ENCODE measurements around the gene PLEKHD1.
A peak's percentile ranks its signal among the peaks of the same experiment; 100 is the strongest.

PLEKHD1 gene

DNA sequence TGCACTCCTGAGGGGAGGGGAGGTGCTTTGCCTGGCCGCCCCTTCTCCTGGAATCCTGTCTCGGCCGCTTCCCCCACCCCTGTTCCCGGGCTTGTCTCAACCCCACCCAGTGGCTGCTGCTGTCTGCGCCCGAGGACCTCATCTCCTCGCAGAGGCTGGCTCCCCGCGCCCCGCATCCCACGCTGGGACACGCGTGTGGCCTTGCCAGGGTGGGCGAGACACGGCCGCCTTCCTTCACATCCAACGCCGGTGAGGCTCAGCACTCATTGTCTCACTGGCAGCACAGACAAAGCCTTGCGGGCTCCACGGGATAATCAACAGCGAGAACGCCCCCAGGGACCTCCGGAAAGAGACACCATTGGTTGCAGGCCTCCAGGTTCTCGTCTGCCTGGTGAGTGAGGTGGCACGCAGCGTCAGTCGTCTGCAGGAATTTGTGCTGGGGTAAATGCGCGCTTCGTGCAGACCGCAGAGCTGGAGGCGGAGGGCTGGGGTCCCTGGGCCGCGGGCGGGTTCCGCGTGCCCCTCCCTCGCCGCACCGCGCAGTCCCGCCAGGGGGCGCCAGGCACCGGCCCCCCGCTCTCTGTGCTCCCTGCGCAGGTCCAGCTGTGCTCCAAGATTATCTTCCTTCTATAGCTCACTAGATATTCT lies 63.3 kb downstream of the PLEKHD1 start:
- no peak for DNase-seq (ENCODE audit: low read depth)

DNA sequence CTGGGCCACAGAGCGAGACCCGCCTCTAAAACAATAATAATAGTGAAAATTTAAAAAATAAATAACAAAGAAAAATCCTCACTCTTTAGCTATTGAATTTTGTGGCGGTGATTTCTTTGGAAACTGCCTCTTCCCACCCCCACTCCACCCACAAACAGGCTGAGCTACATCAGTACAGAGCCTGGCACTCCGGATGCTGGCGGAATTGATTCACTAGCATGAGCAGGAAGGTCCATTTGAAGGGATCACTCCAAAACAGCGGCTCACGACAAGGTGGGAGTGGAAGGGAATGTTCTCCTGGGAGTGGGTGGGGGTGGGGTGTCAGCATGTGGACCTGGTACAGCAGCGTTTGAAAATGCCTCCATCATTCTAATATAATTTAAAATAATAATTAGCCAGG lies 64.0 kb downstream of the PLEKHD1 start:
- no peak for DNase-seq (ENCODE audit: low read depth)

DNA sequence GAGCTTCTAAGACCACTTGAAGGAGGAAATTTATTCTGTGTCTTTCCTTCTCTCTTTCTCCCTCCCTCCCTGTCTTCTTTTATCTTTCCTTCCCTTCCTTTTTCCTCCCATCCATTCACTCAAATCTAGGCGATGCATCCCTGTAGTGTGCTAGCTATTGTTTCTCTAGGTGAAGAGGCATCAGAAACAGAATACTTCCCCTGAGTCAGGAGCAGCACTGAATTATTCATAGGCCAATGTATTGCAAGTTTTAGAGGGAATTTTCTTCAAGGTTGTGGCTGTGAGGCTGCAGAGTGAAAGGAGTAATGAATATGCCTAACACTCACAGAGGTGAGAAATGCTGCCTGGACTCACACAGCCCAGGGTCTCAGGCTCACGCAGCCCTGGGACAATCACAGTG lies 67.0 kb downstream of the PLEKHD1 start:
- DNase-seq (ENCODE audit: low read depth) = no peak

DNA sequence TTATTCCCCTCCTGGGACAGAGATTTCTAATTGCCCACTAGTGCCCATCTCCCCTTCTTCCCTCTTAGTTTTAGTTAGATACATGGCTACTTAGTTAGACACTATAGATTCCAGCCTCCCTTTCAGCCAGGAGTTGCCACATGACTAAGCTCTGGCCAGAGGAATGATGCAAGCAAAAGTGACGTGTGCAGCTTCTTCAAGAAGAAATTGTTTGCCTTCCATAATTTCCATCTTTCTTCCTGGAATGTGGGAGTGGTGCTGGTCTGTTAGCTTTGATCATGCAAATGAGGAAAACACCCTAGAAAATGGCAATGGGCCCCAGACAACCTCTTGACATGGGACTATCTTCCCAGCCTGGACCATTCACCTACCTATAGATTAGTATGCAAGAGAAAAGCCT lies 68.7 kb downstream of the PLEKHD1 start:
- DNase-seq (ENCODE audit: low read depth) = peak; percentile 23

DNA sequence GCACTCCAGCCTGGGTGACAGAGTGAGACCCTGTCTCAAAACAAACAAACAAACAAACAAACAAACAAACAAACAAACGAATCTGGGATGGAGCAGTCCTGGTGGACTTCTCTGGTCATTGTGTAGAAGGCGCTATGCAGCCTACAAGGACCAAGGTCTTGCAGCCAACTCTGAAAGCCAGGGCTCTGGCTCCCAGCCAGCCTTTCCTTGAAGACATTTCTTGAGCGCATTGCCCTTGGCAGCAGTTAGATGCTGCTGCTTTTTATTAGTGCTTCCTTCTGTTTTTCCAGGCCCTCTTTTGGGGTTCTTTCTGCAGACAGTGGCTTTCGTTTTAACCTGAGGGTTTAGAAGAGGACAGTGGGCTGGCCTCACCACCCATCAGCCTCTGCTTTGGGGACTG lies 70.0 kb downstream of the PLEKHD1 start:
- DNase-seq (ENCODE audit: low read depth) = no peak

DNA sequence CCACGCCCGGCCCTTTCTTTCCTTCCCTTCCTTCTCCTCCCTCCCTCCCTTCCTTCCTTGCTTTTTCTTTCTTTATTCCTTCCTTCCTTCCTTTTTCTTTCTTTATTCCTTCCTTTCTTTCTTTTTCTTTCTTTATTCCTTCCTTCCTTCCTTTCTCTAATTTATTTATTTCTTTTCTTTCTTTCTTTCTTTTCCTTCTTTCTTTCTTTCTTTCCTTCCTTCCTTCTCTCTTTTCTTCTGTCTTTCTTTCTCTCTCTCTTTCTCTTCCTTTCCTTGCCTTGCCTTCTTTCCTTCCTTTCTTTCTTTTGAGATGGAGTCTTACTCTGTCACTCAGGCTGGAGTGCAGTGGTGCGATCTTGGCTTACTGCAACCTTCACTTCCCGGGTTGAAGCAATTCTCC lies 74.2 kb downstream of the PLEKHD1 start:
- DNase-seq (ENCODE audit: low read depth) = no peak

DNA sequence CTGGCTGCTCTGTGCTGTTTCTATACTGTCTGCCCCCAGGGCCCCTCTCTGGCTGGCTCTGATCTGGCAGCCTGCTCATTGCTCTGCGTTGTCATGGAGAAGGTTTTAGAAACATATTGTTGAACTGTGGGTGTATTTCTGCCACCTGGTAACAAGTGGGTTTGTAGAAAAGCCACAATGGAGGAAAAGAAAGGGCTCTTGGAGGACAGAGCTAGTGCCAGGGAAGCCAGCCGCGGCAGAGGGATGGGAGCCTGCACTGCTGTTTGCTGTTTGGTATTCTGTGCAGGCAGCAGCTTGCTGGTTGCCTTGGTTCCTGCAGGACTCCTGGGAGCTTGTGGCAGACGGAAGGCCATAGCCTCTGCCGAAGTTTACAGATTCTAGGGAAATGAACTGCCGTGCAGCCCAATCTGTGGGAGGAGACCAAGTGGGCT lies 75.1 kb downstream of the PLEKHD1 start:
- DNase-seq (ENCODE audit: low read depth) = no peak

DNA sequence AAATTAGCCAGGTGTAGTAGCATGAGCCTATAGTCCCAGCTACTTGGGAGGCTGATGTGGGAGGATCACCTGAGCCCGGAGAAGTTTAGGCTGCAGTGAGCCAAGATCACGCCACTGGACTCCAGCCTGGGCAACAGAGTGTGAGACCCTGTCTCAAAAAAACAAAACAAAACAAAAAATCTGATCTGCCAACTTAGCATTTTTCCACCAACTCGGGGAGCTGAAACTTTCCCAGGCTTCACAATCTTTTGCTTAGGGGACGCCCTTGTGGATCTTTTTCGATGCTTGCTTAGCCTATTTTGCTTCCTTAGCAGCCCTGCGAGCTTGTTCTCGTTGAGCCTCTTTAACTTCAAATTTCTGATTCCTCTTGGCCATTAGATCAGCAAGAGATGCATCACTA lies 76.3 kb downstream of the PLEKHD1 start:
- DNase-seq (ENCODE audit: low read depth) = no peak

DNA sequence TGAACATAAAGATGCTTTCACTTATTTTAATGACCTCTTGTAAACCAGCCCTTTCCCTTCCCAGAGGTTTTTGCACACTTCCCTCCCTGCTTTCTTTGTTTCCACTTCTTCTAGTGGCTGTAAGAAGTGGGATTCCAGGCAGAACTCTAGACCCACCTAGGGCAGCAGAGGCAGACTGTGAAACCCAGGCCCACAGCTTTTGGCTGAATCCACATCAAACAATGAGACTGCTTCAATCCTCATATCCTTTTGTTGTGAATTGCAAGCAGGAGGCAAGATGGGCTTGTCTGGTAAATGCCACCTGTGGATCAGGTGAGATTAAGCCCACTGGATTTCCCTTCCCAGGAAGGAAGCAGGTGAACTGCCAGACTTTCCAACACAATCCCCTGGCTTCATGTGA lies 77.4 kb downstream of the PLEKHD1 start:
- no peak for DNase-seq (ENCODE audit: low read depth)

DNA sequence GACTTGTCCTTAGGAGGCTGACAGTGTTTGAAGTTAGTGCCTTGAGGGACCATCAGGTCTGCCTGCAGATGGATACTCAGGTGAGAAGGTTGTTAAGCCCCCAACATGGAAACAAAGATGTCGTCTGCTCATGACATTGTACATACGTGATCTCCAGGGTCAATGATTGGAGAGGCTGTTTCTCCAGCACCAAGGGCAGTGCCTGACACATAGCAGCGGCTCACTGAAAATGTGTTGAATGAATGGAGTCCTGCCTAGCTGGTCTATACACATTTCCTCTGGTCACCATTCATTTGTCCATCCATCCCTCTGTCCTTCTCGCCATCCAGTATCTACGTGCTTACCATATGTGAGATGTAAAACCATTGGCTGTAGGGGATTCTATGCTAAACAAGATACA lies 83.0 kb downstream of the PLEKHD1 start:
- DNase-seq (ENCODE audit: low read depth) = no peak

DNA sequence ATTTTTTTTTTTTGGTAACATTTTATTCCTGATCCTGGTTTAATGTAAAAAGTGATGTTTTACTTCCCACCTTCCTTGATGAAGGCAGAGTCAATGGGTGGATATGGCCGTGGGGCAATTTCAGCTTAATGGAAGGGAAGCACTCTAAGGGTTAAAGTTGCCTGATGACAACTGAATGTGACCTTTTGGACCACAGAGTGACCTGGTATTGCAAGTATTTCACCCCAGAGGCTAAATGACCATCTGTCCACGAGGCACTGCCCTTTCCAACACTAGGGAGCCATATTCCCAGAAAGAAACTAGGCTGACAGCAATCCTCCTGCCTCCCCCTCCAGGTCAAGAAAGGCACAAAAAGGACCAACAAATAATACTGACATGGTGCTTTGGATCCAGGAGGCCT lies 85.3 kb downstream of the PLEKHD1 start:
- no peak for DNase-seq (ENCODE audit: low read depth)

DNA sequence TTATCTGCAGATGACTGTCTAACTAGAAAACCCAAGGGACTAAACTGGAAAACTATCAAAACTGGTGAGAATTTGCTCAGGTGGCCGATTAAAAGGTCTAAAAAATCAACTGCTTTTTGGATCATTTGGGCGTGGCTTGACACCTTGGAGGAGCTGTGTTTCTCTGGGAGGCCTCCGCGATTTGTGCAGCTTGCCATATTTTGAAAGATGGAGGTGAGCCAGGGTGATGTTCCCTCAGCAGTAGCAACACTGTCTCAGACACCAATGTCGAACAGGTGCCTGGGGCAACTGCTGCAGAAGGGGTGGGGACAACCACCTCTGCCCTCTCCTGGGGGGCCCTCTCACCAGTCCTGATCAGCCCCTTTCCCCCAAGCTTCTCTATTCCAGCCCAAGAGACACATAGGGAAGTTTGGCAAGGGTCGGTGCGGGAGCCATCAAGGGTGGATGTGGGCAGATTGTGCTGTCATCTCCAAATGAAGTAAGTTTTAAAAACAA lies 86.4 kb downstream of the PLEKHD1 start:
- no peak for DNase-seq (ENCODE audit: low read depth)

DNA sequence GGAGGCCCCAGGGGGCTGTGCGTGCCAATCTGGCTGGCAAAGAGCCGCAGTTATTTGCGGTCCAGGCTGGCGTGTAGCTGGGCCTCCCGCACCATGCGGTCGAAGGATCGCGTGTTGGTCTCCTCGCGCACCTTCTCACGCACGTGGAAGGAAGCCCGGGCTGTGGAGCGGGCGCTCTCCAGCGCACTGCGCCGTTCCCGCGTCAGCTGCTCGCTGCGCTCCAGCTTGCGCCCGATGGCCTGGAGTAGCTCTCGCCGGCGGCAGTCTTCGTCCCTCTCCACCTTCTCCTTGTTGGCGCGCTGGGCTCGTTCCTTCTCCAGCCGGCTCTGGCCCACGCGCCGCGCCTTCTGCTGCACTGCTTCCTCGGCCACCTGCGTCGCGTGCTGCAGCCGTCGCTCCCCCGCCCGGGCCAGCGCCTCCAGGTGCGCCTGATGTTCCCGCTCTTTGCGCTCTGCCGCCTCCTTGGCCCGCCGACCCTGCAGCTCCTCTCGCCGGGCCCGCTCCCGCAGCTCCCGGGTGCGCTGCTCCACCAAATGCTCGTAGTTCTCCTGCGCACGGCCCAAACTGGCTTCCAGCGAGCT lies 87.0 kb downstream of the PLEKHD1 start:
- no peak for DNase-seq (ENCODE audit: low read depth)

DNA sequence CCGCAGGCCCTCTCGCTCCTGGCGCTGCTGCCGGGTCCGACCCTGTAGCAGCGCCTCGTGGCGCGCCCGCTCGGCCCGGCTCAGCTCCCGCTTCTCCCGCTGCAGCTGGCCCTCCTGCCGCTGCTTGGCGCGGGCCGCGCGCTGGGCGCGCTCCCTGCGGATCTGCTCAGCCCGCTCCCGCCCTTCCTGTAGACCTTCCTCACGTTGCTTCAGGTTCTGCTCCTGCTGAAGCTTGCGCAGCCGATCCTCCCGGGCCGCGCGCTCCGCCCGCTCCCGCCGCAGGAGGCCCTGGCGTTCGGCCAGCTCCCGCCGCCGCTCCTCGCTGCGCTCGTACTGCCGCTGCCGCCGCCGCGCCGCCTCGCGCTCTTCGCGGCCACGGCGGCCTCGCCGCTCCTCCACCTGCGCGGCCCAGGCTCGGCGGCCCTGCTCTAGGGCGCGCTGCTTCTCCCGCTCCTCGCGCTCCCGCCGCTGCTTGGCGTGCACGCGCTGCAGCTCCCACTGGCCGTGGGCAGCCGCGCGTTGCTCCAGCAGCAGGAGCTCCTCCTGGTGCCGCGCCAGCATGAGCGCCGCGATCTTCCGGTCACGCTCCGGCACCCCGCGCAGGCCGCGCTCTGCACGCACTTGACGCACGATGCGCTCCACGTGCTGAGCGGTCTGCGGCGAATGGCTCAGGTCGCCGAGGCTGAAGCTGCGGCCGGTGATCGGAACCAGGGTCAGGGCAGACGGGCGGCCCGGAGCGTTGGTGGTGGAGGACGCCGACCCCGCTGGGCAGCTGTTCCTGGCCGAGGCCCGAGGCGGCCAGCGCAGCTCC lies 87.7 kb downstream of the PLEKHD1 start:
- DNase-seq (ENCODE audit: low read depth) = no peak

DNA sequence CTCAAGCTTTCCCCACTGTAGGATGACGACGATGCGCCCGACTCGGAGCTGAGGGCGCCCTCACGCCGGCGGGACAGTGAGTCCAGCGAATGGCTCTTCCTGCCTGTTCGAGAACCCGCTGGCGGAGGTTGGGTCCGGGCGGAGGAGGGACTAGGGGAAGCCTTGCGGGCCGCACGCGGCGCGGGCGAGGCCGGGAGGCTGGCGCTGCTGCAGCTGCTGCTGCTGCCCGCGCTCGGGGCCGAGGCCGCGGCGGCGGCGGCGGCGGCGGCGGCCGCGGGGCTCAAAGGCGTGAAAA lies 88.3 kb downstream of the PLEKHD1 start:
- no peak for DNase-seq (ENCODE audit: low read depth)

DNA sequence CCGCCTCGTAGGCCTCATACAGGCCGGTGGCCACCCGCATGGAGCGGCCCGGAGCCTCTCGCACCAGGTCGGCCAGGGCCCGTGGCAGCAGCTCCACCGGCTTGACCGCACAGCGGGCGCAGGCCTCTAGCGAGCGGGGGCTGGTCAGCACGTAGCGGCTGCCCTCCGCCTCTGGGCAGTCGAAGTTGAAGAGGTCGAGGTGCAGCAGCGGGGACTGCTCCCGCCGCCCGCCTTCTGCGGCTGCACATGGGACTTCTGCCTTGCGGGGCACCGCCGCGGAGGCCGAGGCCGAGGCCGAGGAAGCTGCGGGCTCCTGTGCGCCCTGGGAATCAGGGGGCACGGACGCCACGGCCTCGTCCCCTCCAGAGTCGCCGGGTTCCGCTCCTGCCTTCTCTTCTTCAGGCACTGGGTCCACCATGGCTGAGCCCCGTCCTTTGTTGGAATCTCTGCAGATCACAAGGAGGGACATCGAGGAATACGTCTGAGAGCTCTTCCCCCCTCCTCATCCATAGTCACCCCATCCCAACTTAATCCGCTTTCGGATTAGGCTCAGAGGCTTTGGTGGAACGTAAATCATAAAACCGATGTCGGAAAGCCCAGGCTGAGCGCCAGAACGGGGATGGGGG lies 88.8 kb downstream of the PLEKHD1 start:
- DNase-seq (ENCODE audit: low read depth) = no peak

DNA sequence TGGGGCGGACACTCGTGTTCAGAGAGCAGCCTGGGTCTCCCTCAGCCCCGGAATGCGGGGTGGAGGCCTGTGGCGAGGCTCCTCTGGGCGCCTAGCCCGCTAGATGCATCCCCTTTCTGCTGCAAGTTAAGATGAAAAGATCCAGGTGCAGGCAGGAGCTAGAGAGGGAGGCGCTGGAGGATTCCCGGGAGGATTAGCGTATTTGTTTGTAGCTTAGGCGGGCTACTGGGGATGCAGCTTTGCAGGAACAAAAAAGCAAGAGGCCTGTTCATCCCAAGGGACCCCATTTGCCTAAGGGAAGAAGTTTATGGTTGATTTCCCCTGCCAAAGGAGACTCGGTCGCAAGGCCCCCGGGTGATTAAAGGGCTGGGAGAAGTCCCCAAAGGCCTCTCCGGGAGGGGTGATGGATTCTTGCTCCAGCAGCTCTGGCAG lies 89.3 kb downstream of the PLEKHD1 start:
- no peak for DNase-seq (ENCODE audit: low read depth)

DNA sequence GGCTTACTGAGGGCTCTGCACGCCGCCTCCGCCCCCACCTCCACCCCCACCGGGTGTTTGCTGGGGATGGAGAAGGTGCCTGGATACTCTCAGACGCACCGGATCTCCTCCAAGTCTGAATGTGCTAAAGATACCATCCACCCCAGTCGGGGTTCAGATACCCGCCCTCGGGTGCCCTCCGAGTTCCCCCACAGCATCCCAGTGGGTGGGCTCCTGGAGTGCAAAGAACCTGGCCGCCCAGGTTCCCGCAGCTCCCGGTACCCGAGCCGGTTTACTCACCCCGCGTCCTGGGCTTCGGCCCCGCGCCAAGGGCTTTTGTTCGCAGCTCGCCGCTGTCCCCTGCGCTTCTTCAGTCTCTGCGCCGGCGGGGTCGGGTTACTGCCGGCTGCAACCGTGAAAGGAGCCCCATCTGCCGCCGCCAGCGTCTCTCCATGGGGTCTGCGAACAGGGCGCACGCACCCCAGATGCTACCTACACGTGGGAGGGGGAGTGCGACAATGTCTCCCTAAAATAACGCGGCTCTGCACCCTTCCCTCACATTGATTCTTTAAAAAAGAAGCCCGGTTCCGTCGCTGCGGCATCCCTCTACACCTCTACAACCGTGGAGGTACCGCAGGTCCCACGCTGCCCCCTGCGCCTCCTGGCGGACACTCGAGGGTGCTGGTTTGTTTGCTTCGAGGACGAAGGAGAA lies 89.9 kb downstream of the PLEKHD1 start, which contains the start of gene CCDC177:
Gene CCDC177 (minus strand): TSS at position 609 of the 691 bp plus-strand sequence. CDS start 1,249 bp downstream, outside the sequence.
- no peak for DNase-seq (ENCODE audit: low read depth)

DNA sequence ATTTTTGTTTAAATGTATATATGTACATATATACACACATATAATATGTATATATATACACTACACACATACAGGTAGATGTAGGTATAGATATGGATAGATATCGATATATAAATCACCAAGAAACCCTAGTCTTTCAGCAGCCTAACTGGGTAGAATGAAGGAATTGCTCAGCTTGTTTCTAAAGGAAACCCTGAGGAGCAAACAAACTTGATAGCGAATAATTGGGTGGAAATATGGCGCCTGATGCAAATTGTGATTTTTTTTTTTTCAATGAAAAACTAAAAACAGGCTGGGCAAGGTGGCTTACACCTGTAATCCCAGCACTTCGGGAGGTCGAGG lies 90.4 kb downstream of the PLEKHD1 start:
- no peak for DNase-seq (ENCODE audit: low read depth)

DNA sequence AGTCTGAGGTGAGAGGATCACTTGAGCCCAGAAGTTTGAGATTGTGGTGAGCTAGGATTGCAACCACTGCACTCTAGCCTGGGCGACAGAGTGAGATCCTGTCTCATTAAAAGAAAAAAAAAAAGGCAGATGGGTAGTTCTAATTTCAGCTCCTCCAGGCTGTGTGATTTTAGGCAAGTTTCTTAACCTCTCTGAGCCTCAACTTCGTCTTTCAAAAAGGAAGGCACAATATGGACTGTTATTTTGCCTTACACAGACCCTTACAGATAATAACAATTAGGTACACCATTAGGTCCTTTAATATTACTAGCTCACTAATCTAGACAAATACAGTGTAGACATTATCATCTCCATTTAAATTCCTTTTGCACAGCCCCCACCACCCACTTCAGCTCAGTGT lies 94.9 kb downstream of the PLEKHD1 start:
- no peak for DNase-seq (ENCODE audit: low read depth)

DNA sequence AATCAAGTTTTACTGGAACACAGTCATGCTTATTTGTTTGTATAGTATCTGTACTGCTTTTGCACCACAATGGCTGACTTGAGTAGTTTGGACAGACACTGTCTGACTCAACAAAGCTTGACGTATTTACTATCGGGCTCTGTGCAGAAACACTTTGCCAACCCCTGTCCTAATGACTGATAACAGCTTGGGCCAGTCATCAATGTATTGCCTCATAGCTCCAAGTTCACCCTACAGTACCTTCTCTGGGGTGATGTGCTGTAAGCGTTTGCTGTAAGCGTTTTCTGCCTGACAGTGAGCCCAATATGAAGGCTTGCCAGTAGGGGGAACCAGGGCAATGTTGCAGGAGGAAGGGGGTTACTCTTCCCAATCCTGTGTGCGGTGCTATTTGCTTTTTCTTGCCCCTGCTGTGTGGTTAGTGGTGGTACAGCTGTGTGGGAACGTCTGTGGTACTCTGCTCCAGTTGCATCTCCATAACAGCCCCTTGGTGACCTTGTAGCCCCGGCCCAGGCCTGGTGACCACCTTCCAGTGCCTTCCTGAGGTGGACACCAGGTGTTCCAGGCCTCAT lies 95.6 kb downstream of the PLEKHD1 start:
- no peak for DNase-seq (ENCODE audit: low read depth)
